ENCODE data around the gene RFX2. TPM values are rescaled to one million over a fixed set of nuclear protein-coding genes. Genes with fewer than 3 reads are reported as not detected.

RFX2 gene
- total RNA-seq, 1 donor from 2014 or later: 18.0 TPM

- peaks cover 13% of the 10 kb centered on the region for H3K4me1 Mint-ChIP-seq (ENCODE audit: unreplicated experiment)
- no peaks in the 10 kb centered on the region for H3K27me3 Mint-ChIP-seq
- no peak overlapping the region for H3K27ac Mint-ChIP-seq
- TF ChIP-seq CTCF (conservative IDR thresholded peaks at IDR 0.05): peak; percentile 39
- peaks cover 8% of the 10 kb centered on the region for H3K36me3 Mint-ChIP-seq
- no peak overlapping the region for H3K4me3 Mint-ChIP-seq
- DNase-seq (ENCODE audit: extremely low spot score, unreplicated experiment): no peak
- H3K9me3 Mint-ChIP-seq: no peaks in the 10 kb centered on the region
Observed at GRCh38 chr19:5997371-5997770, 112.9 kb downstream of the RFX2 start.

GRCh38 chr19:5996623-5997320 is 113.5 kb downstream of the RFX2 start:
- DNase-seq (ENCODE audit: extremely low spot score, unreplicated experiment): no peak
- Mint-ChIP-seq H3K27ac (no peak overlapping the region), H3K4me3 (no peak overlapping the region), H3K4me1 (ENCODE audit: unreplicated experiment) (peaks cover 13% of the 10 kb centered on the region), H3K27me3 (no peaks in the 10 kb centered on the region), H3K9me3 (no peaks in the 10 kb centered on the region), H3K36me3 (peaks cover 8% of the 10 kb centered on the region)
- TF ChIP-seq CTCF (conservative IDR thresholded peaks at IDR 0.05): no peak

- H3K9me3 Mint-ChIP-seq: no peaks in the 10 kb centered on the region
- H3K27ac Mint-ChIP-seq: no peak overlapping the region
- H3K27me3 Mint-ChIP-seq: no peaks in the 10 kb centered on the region
- peaks cover 13% of the 10 kb centered on the region for H3K4me1 Mint-ChIP-seq (ENCODE audit: unreplicated experiment)
- peaks cover 8% of the 10 kb centered on the region for H3K36me3 Mint-ChIP-seq
- no peak overlapping the region for H3K4me3 Mint-ChIP-seq
- no peak for TF ChIP-seq CTCF (conservative IDR thresholded peaks at IDR 0.05)
- DNase-seq (ENCODE audit: extremely low spot score, unreplicated experiment): no peak
Observed at GRCh38 chr19:5996102-5996501, 114.2 kb downstream of the RFX2 start.

- H3K9me3 Mint-ChIP-seq: no peaks in the 10 kb centered on the region
- H3K4me3 Mint-ChIP-seq: no peak overlapping the region
- peaks cover 13% of the 10 kb centered on the region for H3K4me1 Mint-ChIP-seq (ENCODE audit: unreplicated experiment)
- H3K27ac Mint-ChIP-seq: no peak overlapping the region
- no peak for DNase-seq (ENCODE audit: extremely low spot score, unreplicated experiment)
- TF ChIP-seq CTCF (conservative IDR thresholded peaks at IDR 0.05): no peak
- peaks cover 7% of the 10 kb centered on the region for H3K36me3 Mint-ChIP-seq
- no peaks in the 10 kb centered on the region for H3K27me3 Mint-ChIP-seq
Observed at GRCh38 chr19:5995606-5996005, 114.7 kb downstream of the RFX2 start.

GRCh38 chr19:5994405-5995165 is 115.7 kb downstream of the RFX2 start:
- Mint-ChIP-seq H3K27me3 (no peaks in the 10 kb centered on the region), H3K27ac (no peak overlapping the region), H3K4me3 (no peak overlapping the region), H3K36me3 (peaks cover 3% of the 10 kb centered on the region), H3K4me1 (ENCODE audit: unreplicated experiment) (peaks cover 19% of the 10 kb centered on the region), H3K9me3 (no peaks in the 10 kb centered on the region)
- no peak for TF ChIP-seq CTCF (conservative IDR thresholded peaks at IDR 0.05)
- no peak for DNase-seq (ENCODE audit: extremely low spot score, unreplicated experiment)
